HG03457 (cell line): ENCODE measurements around the gene INHBC.
A peak's percentile ranks its signal among the peaks of the same experiment; 100 is the strongest.
"Not testable (repeated sequence)": the region's sequence is repeated elsewhere in the genome, so short reads cannot be mapped to it uniquely, and the experiment has no call there.

ENCODE experiments used
- ATAC-seq: cut with Tn5 transposase; IDR thresholded peaks from one replicate; pipeline ENCODE4 v1.9.1; 2021; ENCODE audit warnings: moderate number of reproducible peaks; ENCODE audit not compliant: unreplicated experiment

The INHBC gene

DNA sequence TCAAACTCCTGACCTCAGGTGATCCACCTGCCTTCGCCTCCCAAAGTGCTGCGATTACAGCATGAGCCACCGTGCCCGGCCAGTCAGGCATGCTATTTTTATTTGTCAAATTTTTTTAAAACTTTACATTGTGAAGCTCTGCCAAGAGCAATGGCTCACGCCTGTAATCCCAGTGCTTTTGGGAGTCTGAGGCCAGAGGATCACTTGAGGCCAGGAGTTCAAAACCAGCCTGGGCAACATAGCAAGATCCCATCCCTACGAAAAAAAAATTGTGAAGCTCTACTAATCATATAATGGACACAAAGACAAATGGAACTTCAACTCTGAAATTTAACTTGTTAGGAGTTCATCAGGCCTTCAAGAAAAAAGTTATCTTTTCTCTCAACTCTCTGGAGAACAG, 5.6 kb upstream of the INHBC start:
- ATAC-seq = no peak

- no peak for ATAC-seq
Measured at GRCh38 chr12:57429473-57430111, 5.0 kb upstream of the INHBC start.

DNA sequence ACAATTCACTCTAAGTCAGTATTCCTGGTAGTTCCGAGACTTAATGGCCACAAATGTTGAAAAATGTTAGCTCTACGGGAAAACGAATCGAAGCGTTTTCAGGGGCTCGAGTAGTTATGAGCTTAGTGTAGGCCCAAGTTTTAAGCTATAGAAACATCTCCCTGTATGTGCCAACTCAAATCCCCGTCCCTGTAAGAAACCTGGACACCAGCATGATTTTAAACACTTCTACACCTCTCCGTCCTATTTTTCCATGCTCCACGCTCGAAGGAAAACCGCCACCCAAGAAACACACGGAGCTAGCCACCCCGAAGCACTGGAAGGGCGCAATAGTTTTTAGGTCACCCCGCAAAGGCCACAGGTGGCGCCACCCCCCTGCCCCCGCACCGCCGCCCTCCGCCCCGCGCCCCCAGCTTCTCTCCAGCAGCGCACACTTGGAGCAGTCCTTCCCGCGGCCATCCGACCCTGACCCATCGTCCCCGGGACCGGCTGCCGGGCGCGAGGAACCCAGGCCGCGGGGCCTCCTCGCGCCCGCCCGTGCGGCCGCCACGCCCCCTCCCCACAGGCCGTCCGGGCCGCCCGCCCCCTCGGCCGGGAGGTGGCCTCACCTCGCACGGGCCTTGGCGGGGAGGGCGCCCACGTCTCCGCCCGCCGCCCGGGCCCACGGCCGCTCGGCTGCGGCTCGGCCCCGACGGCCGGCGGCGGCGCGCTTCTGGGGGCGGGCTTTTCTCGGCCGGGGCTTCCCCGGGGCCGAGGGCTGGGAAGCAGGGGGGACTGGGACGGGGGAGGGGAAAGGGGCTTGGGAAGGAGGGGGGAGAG, 4.3 kb upstream of the INHBC start:
- ATAC-seq = peak; percentile 39

GRCh38 chr12:57430931-57431566, 3.5 kb upstream of the INHBC start, which contains the start of gene R3HDM2:
Gene R3HDM2 (minus strand): TSS chr12:57431043. CDS start chr12:57310428, 120,615 bp downstream.
- peak; percentile 81 for ATAC-seq

GRCh38 chr12:57431654-57432188, 2.9 kb upstream of the INHBC start:
- ATAC-seq = no peak

GRCh38 chr12:57433370-57433769, 1.2 kb upstream of the INHBC start:
- ATAC-seq = no peak

- no peak for ATAC-seq
Measured at GRCh38 chr12:57435293-57435692, 709 bp downstream of the INHBC start.

- ATAC-seq = no peak
Measured at GRCh38 chr12:57438400-57438799, 3.8 kb downstream of the INHBC start.

DNA sequence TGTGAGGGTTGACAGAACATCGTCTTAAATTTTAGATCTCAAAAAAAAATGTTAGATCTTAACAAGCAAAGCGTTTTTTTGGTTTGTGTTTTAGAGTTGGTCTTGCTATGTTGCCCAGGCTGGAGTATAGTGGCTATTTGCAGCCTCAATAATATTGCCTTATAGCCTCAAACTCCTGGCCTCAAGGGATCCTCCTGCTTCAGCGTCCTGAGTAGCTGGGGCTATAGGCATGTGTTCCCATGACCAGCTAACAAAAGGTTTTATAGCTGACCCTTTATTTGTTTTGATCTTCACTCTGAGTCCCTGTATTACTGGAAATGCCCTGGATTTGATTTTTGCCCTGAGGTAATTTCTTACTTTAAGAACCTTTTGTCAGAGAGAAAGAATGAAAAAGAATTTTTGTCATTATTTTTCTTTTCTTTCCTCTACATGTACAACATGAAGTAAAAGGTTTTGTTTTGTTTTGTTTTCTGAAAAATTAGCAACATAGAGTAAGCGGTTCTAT, 5.2 kb downstream of the INHBC start:
- ATAC-seq = no peak

DNA sequence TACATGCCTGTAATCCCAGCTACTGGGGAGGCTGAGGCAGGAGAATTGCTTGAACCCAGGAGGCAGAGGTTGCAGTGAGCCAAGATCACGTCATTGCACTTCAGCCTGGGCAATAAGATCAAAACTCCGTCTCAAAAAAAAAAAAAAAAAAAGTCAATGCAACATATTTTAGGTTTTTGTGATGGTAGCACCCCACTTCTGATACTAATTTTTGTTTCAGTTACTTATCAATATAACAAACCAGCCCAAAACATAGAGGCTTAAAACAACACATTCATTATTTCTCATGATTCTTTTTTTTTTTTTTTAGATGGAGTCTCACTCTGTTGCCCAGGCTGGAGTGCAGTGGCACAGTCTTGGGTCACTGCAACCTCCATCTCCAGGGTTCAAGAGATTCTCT, 6.8 kb downstream of the INHBC start:
- not testable (repeated sequence) for ATAC-seq

DNA sequence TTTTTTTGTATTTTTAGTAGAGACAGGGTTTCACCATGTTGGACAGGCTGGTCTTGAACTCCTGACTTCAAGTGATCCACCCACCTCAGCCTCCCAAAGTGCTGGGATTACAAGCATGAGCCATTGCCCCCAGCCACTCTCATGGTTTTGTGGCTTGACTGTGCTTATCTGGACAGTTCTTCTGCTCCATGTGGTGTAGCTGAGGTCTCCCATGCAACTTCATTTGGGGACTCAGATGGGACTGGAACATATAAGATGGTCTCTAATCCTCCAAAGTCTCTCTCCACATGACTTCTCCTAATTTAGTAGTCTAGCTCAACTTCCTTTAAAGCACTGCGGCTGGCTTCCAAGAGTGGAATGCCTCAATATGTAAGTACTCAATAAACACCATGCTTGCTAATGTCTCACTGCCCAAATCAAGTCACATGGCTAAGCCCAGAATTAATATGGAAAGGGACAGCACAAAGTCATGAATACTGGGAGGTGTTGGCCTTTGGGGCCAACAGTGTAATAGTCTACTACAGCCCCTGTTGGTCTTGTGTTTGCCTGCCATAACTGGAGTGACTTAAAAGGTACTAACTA, 7.4 kb downstream of the INHBC start:
- no peak for ATAC-seq

- ATAC-seq = not testable (repeated sequence)
Measured at GRCh38 chr12:57444337-57444736, 9.8 kb downstream of the INHBC start.

- ATAC-seq = no peak
Measured at GRCh38 chr12:57444744-57445143, 10.2 kb downstream of the INHBC start.

- no peak for ATAC-seq
Measured at GRCh38 chr12:57446292-57446960, 11.8 kb downstream of the INHBC start.

DNA sequence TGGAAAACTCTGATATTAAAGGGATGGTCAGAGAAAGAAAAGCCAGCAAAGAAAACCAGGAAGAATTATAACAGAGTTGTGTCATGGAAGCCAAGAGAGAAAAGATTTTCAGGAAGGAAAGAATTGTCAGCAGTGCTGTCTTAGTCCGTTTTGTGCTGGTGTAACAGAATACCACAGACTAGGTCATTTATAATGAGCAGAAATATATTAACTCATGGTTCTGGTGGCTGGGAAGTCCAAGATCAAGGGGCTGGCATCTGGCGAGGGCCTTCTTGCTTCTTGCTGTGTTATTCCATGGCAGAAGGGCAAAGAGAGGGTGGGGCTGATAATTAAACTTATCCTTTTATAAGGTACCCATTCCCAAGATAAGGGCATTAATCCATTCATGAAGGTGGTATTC, 14.1 kb downstream of the INHBC start:
- ATAC-seq = no peak

DNA sequence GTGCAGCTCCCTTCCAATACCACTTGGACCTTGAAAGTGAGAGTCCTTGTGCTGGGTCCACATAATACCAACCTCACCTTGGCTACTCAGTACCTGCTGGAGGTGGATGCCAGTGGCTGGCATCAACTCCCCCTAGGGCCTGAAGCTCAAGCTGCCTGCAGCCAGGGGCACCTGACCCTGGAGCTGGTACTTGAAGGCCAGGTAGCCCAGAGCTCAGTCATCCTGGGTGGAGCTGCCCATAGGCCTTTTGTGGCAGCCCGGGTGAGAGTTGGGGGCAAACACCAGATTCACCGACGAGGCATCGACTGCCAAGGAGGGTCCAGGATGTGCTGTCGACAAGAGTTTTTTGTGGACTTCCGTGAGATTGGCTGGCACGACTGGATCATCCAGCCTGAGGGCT, 14.8 kb downstream of the INHBC start:
- no peak for ATAC-seq

GRCh38 chr12:57450057-57450456, 15.5 kb downstream of the INHBC start:
- ATAC-seq = no peak

- no peak for ATAC-seq
Measured at GRCh38 chr12:57451233-57451778, 16.7 kb downstream of the INHBC start.

DNA sequence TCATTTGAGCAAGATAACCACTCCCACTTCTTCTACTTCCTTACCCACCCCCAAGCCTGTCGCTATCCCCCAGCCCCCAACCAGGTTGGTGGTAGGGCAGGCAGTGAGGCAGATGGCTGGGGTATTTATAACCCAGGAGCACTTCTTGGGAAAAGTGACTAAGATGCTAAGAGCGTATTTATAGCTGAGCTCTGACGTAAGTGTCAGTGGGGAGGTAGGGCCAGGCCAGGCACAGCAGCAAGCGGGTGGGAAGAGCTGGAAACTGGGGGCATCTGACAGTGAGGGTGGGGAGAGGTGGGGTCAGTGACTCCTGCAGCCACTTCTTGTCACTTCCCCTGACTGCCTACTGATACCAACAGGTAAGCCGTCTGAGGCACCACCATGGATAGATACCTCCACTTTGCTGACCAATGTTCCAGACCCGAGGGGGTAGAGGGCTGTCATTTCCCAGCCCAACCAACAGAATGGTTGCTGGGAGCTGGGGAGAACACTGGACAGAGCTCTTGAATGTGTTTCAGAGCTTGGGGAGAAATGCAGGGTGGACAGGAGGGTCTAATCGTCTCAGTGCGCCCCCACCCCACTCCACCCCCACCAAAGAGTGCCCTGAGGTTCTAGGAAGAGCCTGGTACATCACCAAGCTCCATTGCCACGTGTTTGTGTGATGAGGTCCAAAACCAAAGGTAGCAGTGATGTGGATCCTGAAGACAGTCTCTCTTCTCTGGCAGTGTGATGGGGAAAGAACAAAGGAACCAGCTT, 17.8 kb downstream of the INHBC start:
- no peak for ATAC-seq
